DMS 273 (cell line): ENCODE data around the gene CCDC197.

Experiments used
- DNase-seq: peaks from one replicate; lab custom pipeline; 2025; ENCODE audit not compliant: unreplicated experiment; lab: John Stamatoyannopoulos, UW

The CCDC197 gene

DNA sequence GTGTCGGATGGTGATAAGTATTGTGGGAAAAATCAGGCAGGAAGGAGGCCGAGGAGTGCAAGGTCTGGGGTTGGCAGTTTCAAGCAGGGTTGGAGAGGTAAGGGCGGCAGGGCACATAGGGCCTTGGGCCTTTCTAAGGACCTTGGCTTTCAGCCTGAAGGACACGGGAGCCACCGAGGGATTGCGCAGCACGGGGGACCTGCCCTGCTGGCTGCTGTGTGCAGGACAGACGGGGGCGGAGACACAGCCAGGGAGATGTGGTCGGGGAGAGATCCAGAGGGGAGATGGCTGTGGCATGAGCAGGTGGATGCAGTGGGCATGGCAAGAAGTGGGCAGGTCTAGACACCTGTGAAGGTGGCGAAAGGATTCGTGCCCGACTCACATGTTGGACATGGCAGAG, 43.7 kb downstream of the CCDC197 start:
- no peak for DNase-seq

DNA sequence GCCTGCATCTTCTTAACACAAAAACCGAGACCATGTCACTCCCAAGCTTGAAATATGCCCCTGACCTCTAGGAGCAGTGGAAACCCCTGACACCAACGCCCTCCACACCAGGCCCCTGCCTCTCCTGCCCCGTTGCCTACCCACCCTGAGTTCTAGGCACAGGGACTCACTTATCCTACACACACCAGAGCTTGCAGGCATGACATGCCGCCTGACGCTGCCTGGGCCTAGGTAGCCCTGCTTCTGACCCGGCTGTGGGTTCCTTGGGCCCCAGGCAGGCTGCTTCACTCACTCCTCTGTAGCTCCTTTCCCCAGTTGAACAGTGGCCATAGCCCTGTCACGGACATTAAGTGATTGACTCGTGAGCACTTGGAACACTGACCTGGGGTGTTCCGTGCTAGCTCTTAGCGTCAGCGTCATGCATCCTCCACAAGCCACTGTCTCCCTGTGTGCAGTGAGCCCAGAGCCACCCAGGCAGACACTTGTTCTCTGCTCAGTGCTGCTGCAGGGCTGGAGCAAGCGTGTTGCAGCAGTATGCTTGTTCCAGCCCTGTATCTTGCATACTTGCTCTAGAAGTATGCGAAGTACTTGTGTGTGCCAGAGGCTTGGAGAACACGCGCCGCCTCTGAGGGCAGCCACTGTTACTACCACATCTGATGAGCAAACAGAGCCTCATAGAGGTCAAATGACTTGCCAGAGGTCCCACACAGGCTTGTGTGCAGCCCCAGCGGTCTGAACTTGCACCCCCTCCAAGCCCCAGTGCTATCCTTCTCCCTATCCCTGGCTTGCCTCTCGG, 44.6 kb downstream of the CCDC197 start:
- DNase-seq = no peak

DNA sequence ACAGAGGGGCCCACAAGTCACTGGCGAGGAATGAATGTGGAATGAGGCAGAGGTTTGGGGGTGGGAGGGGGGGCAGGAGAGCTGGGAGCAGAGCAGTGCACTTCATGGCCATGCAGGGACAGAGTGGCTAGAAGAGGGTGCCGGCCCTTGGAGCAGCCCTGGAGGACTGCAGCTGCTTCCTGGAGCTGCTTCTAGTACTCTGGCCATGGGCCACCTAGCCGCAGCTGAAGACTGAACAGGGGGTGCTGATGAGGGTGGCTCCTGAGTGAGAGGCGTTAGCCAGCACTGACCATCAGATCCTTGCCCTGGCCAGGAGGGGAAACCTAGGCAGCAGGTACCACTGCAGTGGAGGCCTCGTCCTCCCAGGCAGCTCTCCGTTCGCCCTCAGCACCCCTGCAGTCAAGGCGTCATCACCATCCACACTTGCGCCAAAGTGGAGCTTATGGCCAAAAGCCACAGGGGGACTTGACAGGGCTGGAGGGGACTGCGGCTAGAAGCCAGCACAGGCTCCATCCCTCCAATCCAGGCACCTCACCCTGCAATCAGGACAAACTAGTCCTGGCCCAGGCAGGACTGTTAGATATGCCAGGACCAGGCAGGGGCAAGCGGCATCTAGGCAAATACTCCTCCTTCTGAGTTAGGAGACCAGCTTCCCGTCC, 45.5 kb downstream of the CCDC197 start:
- DNase-seq = no peak

DNA sequence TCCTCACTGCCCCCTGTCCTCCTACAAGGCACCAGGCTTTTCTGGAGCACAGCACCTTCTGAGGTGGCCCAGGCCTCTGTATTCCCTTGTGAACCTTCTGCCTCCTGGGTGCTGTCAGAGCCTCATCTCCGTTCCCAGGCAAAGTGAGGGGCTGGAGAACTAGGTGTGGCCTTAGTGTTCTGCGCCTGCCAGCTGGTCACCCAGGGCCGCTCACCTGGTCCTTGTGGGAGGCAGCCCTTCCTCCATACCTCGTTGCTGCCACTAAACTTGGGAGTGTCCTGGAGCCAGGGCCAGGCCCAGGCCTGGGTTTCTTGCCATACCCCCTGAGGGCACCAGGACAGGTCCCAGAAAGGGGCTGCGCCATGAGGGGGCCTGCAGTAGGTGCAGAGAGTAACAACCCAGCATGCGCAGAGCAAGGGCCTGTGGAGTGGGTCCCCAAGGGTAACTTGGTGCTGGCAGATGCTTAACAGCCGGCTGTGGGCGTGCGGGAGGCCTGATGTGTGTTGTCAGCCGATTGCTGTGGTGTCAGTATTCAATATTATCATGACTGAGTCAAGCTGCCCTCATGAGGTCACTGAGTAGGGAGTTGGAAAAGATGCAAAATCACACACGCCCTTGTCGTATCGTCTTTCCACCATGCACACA, 46.1 kb downstream of the CCDC197 start:
- peak; percentile 38 for DNase-seq

DNA sequence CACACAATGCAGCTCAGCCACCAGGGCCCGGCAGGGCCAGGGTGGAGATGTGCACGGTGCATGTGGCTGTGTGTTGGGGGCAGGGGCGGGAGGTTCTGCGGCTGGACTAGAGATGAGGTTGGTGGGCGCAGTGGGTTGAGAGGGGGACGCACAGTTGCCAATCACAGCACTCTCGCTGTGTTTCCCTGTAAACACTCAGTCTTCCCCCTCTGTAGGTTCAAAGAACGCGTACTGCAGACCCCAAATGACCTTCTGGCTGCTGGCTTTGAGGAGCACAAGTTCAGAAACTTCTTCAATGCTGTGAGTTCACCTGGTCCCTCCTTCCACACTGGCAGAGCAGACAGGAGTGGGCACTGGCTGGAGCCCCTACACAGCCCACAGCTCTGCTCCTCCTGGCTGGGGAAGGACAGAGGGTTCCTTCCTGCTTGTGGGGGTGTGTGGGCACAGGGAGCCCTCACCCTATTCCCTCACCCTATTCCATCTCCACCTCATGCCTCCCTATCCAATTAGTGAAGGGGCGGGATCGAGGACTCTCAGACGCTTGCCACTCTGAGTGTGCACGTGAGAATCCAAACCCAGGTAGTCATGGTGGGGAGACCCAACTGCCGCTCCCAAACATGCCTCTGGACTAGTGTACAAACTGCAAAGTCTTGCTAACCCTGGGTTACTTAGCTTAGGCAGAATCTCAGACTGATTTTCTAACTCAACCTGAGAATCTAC, 46.8 kb downstream of the CCDC197 start:
- DNase-seq = no peak

DNA sequence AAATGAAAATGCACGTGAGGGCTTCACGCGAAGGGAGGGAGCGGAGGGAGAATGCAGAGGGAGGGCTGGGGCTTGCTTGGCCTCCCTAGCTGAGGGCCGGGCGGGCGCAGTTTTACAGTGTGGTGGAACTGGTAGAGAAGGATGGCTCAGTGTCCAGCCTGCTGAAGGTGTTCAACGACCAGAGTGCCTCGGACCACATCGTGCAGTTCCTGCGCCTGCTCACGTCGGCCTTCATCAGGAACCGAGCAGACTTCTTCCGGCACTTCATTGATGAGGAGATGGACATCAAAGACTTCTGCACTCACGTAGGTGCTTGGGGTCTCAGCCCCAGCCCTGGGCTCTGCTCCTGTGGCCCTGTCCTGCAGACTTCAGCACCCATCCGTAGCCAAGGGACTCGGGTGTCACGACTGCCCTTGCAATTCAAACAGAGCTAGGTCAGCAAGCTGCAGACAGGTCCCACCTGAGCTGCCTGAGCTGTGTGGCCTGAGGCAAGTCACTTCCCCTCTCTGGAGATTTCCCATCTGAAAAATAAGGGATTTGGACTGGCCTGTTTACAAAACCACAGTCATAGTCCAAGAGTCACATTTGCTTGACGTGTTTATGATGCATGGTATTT, 47.5 kb downstream of the CCDC197 start:
- DNase-seq = no peak

DNA sequence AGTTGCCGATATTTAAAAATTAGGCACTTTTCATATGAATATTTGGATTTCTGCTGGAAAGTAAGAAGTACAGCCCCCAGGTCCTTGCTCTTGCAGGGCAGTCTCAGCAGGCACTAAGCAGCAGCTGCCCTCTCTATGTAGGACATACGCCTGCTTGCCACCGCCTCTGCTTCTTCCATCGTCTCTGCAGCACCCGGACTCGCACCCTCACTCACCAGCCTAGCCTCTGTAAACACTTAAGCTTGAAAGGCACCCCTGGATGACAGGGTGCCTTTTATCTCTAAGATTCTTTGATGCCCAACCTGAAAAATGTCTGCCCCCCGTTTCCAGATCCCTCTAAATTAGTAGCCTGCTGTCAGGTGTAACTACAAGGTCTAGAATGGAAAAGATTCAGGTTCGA, 48.0 kb downstream of the CCDC197 start:
- DNase-seq = no peak

DNA sequence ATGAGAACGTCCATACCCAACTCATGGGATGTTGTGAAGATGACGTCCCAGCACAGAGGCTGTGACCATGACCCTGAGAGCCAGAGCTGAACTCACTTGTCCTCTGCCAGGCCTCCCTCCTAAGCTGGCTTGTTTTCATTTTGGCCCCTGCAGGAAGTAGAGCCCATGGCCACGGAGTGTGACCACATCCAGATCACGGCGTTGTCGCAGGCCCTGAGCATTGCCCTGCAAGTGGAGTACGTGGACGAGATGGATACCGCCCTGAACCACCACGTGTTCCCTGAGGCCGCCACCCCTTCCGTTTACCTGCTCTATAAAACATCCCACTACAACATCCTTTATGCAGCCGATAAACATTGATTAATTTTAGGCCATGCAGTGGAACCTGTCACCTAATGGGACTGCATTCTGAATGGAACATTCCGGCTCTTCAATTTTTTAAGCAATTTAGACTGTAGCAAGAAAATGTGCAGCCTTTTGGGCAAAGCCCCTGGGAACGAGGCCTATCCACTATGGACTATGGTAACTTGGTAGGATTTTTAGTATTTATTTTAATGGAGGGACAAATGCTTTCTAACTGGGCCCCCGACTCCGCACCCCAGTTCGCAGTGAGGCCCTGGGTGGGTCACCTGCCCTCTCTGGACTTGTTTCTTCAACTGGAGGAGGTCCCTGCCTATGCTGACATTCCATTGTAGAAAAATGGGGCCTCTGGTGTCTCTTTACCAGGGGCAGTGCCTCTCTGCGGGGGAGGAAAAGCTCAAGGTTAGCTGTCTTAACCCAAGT, 48.7 kb downstream of the CCDC197 start:
- no peak for DNase-seq

DNA sequence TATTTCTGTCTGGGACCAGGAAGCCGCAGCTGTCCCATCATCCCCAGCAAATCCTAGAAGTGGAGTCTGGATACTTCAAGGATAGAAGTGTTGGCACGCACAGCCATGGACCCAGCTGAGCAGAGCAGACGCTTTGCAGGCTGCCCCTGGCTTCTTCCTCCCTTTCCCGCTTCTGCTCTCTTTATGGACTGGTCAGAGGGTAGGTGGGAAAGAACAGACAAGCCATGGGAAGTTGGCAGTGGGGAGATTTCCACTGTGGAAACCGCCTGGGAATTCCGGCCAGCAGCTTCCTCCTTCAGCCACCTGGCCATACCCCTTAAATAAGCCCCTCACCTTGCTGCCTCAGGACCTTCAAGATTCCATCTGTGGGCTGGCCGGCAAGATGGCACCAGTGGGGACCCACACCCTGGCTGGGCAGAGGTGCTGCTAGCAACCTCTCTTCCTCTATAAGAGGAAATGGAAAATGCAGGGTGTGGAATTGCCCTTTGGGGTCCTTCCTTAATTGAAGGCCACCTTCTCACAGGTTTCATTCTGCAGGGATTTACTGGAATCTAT, 49.7 kb downstream of the CCDC197 start:
- no peak for DNase-seq

DNA sequence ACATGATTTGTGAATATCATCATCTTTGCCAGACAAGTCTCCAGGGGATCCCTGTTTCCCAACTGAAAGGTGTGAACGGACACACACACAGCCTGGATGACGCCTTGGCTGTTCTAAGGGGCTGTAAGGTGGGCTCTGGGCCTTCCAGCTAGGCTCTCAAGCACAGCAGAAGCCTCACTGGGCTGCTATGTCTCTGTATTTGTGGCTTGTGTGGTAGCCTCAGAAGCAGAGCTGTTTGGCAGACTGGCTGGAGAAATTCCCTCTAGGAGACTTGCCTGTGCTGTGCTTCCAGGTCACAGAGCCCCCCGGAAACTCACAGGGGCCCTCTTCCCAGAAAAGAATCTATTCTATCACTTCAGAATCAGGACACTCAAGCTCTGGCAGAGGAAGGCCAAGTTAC, 50.5 kb downstream of the CCDC197 start:
- no peak for DNase-seq

DNA sequence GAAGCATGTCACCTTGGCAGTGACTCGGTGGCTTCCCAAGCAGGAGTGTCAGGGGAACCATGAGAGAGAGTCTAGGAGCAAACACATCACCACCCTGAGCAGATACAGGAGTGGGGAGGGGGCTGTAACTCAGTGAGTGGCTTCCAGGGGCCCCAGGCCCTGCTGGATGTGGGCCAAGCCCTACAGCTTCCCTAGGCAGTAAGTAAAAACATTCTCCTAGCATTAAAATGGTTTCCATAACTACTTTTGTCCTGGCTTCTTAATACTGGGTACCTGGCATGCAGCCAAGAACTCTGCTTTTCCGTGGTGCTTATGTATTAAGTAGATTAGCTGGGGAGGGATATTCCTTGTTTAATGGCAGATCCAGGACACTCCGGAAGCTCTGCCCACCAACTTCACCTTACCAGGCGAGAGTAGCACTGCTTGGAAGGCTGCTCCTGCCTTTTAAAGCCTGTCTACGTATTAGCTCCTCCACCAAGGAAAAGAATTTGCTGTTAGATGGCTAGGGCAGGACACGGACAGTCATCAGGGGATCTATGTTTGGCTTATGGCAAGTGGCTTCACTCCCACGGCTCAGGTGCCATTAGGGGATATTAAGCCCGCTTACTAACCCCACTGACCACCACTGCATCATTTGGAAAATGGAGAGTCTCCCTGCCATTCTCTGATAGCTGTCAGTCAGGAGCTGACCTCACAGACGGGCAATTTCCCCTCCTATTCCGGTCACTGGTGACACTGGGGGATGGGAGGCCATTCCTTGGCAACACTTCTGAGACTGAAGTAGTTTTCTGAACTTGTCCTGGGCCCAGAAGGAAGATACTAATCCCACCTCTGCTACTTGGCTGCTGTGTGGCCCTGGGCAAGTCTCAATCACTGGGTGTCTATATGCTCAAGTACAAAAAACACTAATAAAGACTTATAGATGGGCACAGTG, 51.9 kb downstream of the CCDC197 start:
- DNase-seq = peak; percentile 31

DNA sequence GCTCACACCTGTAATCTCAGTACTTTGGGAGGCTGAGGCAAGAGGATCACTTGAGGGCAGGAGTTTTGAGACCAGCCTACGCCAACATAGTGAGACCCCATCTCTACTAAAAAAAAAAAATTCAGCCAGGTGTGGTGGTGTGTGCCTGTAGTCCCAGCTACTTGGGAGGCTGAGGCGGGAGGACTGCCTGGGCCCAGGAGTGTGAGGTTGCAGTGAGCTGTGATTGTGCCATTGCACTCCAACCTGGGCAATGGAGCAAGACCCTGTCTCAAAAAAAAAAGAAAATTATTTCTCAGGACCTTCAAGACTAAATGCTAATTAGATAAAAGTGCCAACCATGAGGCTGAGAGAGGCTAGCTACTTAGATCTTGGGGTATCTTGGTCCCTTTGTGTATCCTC, 52.5 kb downstream of the CCDC197 start:
- no peak for DNase-seq

DNA sequence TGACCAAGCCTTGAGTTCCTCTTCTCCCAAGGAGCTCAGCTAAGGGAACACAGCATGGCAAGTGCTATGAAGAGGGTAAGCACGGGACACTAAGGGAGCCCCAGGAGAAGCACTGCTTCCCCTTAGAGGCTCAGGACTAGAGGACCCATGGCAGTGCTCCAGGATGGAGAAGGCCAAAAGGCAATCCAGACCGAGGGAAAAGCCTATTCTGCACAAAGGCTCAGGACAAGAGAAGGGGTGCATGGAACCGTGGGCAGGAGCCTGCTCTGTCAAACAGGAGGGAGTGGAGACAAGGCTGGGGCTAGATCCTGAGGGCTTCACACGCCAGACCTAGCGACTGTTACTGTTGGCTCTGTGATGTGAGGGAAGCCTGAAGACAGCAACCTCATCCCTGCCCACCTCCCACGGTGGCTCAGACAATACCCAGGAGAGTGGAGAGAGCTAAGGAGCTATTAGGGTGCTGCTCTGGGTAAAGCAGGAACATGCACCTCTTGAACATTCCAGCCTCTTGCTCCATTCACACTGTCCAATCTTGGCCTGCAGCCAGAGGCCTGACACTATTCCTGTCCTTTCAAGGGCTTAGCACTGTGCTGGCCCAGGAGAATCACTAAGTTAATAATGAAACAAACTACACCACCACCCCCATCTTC, 53.3 kb downstream of the CCDC197 start:
- DNase-seq = no peak

DNA sequence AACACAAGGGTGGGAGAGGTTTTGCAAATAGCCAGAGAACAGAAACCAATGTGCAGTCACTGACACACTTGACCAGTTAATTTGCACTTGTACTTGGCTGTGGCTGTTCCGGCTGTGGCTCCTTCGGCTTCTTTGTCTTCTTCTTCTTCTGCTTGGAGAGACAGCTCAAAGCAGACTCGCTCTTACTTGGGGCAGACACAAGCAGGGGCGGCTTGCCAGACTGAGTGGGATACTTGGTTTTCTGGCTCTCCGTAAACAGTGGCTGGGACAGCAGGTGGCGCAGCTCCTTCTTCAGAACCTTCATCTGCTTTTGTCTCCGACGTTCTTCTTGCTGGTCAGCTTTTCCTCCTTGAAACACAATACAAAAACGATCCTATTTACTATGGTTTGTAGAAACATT, 54.0 kb downstream of the CCDC197 start:
- peak; percentile 35 for DNase-seq

DNA sequence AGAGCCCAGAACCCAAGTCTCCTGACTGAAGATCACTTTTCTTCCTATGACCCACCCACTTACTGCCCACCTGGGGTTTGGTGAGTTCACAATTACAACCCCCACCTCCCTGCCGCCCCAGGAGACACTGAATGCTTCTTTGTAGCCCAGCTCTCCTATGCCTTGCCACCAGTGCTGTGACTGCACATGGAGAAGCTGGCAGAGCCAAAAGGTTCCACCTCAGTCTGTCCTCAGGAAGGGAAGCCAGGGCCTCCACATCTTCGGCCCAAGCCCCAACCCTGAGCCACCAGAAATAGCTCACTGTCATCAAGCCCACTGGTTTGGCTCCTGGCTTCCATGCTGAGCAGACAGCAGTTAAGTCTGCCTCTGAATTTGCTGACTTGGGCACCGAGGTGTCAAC, 54.7 kb downstream of the CCDC197 start:
- no peak for DNase-seq

DNA sequence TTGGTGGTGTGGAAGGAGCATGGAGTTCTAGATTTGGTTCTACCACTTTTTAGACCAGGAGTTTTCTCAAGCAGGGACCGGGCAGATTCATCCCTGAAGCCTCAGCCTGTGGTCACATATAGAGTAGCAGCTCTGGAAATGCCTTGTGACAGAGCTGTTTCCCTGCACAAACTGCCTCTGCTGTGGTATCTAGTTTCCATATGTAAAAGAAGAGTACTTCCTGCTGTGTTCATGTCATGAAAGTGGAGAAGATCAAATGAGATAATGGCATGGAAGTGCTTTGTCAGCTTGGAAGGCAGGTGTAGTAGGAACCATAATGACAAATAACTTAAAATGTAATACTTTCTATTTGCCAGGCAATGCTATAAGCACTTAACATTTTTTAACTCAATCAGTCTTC, 55.1 kb downstream of the CCDC197 start:
- DNase-seq = no peak

DNA sequence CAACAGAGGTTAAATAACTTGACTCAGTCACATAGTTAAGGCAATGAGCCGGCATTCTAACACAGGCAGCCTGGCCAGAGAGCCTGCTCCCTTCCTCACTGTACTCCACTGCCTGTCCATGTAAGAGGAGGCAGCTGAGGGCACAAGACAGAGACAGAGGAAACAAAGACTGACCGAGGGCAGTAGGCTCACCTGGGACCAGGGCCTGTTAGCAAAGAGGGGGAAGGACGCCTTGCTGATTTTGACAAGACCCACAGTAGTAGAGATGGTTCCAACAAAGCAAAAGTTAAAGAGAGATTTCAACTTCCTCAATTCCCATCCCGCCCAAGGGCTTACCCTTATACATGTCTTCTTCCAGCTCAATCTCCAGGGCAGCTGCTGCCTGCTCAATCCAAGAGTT, 55.6 kb downstream of the CCDC197 start:
- DNase-seq = no peak

DNA sequence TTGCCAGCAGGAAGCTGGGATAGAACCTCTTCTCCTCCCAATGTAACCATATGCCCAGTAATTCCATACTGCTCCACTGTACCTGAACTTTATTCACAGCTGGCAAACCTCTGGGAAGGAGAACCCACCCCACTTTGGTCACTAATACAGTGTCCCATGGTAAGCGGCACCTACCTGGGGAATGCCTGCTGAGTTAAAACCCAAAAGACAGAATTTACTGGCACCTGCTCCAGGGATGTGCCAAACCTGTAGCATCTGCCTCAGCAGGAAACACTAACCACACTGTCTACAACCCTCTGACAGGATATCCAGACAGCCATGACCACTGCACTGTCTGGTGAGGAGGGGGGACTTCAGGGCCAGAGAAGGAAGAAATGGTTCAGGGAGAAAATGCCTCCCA, 57.3 kb downstream of the CCDC197 start:
- no peak for DNase-seq

DNA sequence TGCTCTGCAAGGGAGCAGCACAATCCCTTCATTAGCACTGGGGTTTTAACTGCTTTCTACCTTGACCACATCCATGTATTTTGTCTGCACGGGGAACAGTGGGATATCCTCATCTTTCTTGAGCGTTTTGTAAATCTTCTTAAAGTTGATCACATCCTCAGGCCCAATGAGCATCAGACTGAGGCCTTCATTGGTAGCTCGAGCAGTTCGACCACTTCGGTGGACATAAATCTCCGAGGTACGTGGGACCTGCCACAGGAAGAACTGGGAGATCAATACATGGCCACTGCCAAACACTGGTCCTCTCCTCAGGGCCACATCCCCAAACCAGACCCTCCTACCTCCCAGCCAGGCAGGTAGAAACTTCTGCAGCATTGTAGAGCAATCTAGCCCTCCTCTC, 57.8 kb downstream of the CCDC197 start:
- DNase-seq = no peak
